Skeletal muscle cell (primary cell): ENCODE results near the gene FEZF1.

Experiments used
- DNase-seq: peaks from one replicate; pipeline ENCODE4 v3.0.0-alpha.2; 2010; ENCODE audit warnings: low read depth
- H3K4me3 ChIP-seq: 2 replicates; pipeline ENCODE4 v1.5.1; 2011; ENCODE audit warnings: low read depth, mild to moderate bottlenecking, control low read depth, low read length, moderate library complexity

Gene FEZF1

GRCh38 chr7:122310119-122311021 is 5.8 kb upstream of the FEZF1 start:
- peak overlapping the region; percentile 41 for H3K4me3 ChIP-seq
- no peak for DNase-seq

DNA sequence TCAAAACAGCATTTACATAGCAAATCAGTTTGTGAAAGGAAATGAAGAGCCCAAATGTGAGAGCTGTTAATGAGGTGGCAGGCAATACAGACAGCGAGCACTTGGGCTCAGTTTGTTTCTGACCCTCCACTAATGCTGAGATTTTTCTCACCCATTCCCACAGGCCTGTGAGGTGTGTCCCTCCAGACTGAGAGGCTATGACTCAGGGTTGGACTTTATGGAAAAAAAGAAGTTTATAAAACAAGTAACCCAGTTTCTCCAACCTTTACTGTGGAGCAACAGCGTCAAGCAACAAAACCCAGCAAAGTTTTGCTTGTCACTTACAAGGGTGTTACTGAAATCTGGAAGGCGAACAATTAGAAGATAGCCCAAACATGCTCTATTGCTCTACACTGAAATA is 4.9 kb upstream of the FEZF1 start:
- no peak for DNase-seq
- no peak overlapping the region for H3K4me3 ChIP-seq

DNA sequence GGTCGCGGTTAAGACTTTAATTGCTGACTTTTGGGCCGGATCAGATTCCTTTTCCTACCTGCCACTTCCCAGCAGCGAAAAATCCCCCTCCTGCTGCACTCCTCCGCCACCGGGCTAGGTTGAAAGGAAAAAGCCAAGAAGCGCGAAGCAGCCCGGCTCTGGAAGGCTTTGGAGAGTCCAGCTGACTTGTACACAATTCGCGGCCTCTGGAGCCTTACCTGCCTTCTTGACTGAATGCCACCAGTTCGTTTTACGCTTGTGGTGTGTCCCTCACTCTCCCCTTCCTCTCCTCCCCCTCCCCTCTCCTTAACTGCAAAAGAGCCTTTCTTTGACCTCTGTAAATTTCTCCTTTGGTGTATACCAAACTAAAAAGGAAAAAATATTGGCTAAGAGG is 2.7 kb upstream of the FEZF1 start:
- no peak overlapping the region for H3K4me3 ChIP-seq
- no peak for DNase-seq

- no peak overlapping the region for H3K4me3 ChIP-seq
Observed at GRCh38 chr7:122306320-122307227, 2.0 kb upstream of the FEZF1 start.

GRCh38 chr7:122305475-122306319 is 1.1 kb upstream of the FEZF1 start:
- no peak for DNase-seq
- H3K4me3 ChIP-seq, result no peak overlapping the region

More at GRCh38 chr7:122306320-122307227, 2.0 kb upstream of the FEZF1 start:
- no peak for DNase-seq

DNA sequence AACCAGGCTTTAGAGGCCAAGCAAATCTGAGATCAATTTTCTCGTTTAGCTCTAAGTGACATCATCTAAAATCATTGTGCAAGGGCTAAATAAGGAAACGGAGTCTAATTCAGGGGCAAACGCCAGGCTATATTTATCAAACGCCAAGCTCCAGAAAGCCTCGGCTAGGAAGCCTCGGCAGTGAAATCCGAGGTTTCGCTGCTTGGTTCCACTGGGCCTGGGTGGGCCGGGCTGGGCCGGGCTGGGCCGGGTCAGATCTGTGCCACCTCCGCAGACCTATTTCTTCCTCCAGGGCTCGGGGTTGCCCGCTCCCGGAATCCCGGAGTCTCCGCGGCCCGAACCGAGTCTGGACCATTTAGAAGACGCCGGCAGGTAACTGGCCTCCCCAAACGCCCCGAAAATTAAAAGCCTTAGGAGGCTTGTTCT is 459 bp upstream of the FEZF1 start:
- DNase-seq, result peak; percentile 1
- no peak overlapping the region for H3K4me3 ChIP-seq

DNA sequence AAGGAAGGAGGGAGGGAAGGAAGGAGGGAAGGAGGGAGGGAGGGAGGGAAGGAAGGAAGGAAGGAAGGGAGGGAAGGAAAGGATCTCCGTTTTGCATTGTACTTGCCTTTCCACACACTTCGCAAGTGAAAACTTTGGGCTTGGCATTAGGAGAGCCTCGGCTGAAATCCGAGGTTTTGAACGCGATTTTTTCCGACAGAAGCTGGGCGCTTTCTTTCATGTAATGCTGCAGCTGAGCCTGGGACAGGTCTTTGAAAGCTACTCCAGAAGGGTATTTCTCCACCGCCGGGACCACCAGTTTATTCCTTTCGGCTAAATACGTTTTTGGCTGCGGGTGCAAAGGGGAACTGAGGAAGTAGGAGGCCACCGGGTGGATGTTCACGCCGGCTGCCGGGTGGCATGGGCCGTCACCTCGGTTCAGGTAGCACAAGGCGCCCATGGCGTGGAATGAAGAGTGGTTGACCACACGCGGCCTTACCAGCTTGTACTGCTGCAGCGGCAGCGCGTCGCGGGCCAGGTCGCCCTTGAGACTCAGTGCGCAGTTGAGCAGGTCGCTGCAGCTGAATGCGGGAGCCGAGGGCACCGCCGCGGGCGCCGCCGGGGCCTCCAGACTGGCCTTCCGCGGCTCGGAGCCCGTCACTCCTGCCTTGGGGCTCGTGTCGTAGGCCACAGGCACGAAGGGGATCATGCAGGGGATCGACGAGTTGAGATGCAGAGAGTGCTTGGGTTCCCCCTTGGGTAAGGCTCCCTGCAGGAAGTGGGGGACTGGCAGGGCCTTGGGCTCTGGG is 825 bp downstream of the FEZF1 start:
- no peak for DNase-seq
- H3K4me3 ChIP-seq, result no peak overlapping the region

DNA sequence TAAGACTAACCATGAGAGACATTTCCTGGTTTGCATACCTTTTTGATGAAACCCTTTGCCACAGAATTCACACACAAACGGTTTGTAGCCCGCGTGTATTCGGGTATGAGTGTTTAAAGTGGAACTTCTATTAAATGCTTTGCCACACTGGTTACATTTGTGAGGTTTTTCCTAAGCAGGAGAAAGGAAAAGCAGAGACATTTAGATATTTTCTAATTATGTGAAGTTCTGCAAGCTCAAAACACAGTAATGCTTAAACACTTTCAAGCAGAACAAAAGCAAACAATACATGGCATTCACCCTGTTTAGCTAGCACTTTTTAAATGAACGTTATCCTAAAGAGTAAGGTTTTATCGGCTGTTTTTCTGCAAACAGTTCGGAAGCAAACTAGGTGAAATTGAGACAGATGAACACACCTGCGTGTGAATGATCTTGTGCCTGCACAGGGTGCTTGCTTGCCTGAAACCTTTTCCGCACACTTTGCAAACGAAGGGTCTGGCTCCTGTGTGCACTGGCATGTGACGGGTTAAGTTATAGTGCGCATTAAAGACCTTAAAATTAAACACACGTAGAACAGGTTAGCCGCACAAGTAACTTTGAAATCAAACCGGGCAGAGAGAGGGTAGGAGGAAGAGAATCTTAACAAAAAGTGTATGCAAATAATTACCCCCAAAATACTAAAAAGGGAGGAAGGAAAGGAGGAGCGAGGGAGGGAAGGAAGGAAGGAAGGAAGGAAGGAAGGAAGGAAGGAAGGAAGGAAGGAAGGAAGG is 1.6 kb downstream of the FEZF1 start:
- no peak overlapping the region for H3K4me3 ChIP-seq
- DNase-seq, result no peak

DNA sequence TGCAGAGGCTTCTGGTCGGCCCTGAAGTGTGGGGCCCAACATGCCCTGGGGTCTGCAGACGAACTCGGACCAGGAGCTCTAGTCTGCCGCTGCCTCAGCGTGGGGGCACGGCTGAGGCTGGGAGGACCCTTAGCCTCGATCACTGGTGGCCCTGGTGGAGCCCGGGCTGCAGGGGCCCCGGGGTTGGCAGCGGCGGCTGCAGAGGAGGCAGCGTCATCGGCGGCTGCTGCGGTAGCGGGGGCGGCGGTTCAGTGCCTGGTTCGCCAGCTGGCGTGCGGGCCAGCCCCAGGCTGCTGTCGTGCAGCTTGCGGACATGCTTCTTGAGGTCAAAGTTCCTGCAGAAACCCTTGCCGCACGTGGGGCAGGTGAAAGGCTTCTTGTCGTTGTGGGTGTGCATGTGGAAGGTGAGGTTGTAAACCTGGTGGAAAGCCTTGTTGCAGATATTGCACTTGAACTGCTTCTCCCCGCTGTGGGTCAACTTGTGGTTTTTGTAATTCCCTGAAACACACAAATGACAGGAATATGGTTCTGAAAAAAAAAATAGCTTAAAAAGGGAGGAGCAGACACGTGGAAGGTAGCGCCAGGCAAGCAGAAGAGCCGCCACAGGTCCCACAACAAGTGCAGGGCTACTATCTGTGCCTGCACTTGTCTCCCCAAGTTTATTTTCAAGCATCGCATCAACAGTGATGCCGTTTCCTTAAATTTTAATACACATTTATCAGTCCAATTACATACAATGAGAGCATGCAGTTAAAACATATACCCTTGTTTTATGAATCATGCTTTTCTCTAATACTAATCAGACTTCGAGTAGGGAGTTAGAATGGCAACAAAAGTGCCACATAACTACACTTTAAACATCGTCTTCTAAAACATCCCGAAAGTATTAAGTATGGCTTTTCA is 2.4 kb downstream of the FEZF1 start:
- no peak for DNase-seq
- H3K4me3 ChIP-seq, result no peak overlapping the region

GRCh38 chr7:122300956-122301833 is 3.4 kb downstream of the FEZF1 start:
- no peak for DNase-seq
- H3K4me3 ChIP-seq, result no peak overlapping the region

- no peak for DNase-seq
- H3K4me3 ChIP-seq, result no peak overlapping the region
Observed at GRCh38 chr7:122300211-122300932, 4.2 kb downstream of the FEZF1 start.

DNA sequence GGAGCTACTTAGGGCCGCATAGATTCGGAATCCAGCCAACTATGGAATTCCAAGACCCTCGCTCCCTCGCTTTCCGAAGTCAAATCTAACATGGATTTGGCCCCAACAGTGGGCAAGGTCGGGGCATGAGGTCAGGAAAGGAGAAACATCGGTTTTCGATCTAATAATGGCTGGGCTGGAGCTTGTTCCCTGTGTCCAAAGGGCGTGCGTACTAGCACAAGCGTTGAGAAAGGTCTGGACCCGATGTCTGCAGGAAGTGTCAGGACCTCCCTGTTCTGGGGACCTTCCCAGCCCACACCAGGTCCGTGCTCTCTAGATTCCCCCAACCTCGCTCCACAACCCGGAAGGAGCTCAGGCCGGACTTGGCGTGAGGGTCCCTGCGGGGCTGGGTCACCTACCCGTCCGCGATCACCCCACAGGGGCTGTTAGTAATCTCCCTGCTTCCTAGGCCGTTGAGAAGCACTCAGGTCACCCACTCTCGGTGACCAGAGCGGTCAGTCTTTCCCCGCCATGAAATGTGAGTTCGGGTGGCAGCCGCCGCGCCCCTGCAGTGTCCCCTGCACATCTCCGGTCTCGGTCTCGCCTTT is 4.8 kb downstream of the FEZF1 start:
- no peak overlapping the region for H3K4me3 ChIP-seq
- DNase-seq, result no peak

DNA sequence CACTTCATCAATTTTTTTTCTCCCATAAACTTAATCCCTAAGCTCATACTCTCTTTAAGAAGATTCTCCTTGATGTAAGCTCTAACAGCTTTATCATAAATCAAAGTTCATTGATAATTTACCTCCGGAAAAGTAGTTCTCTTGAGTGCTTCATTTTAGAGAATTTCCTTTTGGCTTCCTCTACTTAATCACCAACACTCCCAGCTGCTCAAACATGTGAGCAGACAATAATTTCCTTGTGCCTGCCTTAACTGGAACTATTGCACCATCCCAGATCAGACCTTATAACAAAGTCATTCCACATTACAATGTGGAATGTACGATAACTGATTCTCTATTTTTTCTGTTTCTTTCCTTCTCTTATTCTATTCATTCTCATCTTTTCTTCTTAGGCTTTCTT is 5.9 kb downstream of the FEZF1 start:
- no peak overlapping the region for H3K4me3 ChIP-seq
- no peak for DNase-seq

DNA sequence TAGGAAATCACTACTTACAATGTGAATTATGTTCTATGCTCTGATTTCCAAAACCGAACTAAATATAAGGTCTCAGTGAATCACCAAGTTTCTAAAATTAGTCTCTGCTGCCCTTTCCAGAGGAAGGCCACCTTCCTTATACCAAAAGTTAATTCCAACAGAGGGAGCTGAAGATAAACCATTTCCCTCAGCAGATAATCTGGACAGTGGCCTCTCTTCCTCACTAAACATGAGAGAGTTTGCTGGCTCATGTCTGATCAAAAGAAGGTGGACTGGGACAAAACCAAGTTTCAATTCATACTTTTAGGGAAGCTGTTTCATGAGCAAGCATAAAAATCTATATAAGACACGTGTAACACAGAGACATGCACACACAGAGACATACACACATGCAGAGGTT is 6.4 kb downstream of the FEZF1 start:
- no peak for DNase-seq

GRCh38 chr7:122291189-122291588 is 13.4 kb downstream of the FEZF1 start:
- DNase-seq, result no peak
- H3K4me3 ChIP-seq, result no peak overlapping the region

More for the DNA sequence above, 6.4 kb downstream of the FEZF1 start:
- H3K4me3 ChIP-seq, result no peak overlapping the region
